Islet precursor cell (in vitro differentiated cells): ENCODE measurements around the gene BMAL1.

Source experiments
- DNase-seq: peaks from one replicate; pipeline ENCODE4 v3.0.0-alpha.2; 2018

The BMAL1 gene

DNA sequence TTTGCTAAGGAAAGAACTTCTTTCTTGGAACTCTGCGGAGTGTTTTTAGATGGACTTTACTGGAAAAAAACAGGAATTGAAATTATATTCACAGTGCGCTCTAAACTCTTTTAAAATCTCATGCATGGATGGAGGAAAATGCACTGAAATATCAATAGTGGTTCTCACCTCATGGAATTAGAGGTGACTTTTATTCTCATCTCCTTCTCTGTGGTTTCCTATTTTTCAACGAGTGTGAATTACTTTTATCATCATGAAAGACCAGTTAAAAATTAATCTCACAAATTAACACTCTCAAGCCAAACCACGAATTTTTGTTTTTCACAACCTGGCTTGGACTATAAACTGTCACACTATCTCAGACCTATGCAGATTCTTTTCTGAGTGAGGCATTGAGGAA is 16.6 kb downstream of the BMAL1 start:
- no peak for DNase-seq

- peak; percentile 42 for DNase-seq
Measured at GRCh38 chr11:13294771-13295579, 17.4 kb downstream of the BMAL1 start.

DNA sequence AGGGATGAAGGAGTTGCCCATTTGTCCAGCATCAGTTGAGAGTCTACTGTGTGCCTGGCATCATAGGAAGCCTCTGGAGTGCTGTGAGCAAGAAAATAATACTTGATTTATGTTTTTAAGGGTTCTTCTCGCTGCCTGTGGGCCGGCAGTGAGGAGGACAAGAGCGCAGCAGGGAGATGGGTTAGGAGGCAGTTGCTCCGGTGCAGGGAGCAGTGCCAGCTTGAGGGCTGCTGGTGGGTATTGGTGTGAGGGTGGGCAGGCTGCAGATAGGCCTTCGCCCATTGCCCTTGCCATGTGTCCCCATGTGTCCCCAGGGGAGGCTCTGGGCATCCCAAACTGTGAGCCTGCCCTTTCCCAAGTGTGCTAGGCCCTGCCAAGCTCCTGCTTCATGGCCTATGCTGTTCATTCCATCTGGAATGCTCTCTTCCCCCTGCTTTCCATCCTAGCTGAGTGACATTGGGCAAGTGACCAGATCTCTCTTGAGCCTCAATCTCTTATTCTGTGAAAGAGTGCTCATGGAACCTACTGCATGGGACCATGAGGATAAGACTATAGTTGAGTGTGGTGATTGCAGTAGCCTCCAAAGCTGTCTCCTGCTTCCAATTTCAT is 19.8 kb downstream of the BMAL1 start:
- DNase-seq = peak; percentile 34

GRCh38 chr11:13297917-13298356 is 20.3 kb downstream of the BMAL1 start:
- peak; percentile 35 for DNase-seq

- DNase-seq = peak; percentile 53
Measured at GRCh38 chr11:13298765-13299164, 21.2 kb downstream of the BMAL1 start.

- DNase-seq = no peak
Measured at GRCh38 chr11:13301522-13301921, 23.9 kb downstream of the BMAL1 start.

DNA sequence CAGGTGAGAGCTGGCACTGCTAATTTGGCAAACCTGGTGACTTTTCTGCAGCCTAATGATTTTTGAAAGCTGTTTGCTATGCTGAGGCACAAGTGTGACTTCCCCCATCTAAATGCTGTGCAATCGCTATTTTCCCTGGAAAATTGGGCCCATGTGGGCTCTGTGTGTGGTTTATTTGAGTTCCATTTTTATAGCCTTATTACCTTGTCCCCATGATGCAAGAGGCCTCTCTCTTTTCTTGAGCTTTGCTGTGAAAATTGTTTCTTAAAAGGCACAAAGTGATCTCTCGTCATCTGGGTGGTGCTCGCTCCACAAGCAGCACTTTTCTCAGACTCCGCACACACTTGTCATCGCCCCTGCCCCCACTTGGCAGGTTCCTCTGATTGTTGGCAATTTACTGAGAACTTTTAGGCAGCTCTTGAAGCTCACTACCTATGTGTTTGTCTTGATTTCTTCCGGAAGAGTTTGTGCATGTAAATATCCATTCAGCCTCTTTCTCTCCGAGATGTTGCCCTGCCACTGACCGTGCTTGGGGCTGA is 24.9 kb downstream of the BMAL1 start:
- no peak for DNase-seq

- DNase-seq = no peak
Measured at GRCh38 chr11:13303668-13304649, 26.4 kb downstream of the BMAL1 start.

GRCh38 chr11:13304655-13305335 is 27.2 kb downstream of the BMAL1 start:
- no peak for DNase-seq

DNA sequence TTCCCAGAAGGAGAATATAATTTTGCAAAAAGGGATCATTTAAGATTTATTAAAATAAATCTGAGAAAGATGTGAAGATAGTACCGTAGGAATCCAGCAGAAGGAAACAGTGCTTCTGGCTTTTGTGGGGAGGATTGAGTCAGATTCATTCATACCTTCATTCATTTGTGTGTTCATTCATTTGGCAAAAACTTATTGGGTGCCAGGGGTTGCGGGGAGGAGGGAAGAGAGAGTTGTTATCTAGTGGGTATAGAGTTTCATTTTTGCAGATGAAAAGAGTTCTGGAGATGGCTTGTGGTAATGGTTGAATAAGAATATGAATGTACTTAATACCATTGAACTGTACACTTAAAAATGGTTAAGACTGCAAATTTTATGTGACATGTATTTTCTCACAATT is 31.1 kb downstream of the BMAL1 start:
- DNase-seq = no peak

GRCh38 chr11:13309156-13309555 is 31.6 kb downstream of the BMAL1 start:
- no peak for DNase-seq

DNA sequence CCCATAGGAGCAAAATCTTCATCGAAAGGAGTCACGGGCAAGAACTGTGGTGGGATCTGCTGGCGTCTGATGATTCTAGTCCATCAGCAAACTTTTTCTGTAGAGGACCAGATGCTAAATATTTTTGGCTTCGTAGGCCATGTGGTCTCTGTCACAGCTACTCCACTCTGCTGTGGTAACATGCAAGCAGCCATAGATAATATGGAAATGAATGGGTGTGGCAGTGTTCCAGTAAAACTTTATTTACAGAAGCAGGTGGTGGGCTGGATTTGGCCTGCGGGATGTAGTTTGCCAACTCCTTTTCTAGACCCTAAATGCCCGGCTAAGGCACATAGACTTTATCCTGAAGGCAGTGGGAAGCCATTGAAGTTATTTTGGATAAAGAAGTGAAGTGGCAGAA is 32.9 kb downstream of the BMAL1 start:
- no peak for DNase-seq

- DNase-seq = no peak
Measured at GRCh38 chr11:13311570-13311969, 34.0 kb downstream of the BMAL1 start.

- DNase-seq = peak; percentile 81
Measured at GRCh38 chr11:13313005-13313819, 35.6 kb downstream of the BMAL1 start.

DNA sequence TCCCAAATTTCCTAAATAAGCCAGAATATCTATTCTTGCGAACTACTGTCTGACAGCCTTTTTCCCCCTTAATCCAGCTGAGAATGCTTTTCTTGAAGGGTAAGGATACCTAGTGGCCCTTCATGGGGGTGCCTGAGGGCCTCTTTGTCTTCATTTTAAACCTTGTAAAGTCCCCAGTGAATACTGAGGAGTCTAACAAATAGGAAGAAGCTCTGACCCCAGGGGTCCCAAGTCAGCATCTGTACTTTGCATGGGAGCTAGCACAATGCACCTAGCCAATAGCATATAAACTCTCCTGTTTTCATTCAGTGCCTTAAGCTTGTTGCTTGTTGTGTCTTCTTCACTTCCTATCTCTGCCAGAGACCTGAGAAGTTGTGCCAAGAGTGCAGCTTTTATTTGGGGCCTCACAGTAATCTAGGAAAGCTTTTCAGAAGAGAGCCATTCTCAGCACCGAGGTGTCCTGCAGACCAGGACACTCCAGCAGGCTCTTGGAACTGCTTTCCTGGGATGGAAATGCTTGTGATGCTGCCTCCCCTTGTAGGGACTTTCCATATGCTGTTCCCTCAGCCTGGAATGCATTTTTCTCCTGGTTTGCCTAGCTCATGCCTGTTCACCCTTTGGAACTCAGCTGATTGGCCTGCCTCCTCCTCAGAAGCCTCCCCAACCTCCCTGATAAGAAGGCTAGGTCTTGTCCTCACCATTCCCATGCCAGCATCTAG is 37.2 kb downstream of the BMAL1 start:
- DNase-seq = peak; percentile 29

DNA sequence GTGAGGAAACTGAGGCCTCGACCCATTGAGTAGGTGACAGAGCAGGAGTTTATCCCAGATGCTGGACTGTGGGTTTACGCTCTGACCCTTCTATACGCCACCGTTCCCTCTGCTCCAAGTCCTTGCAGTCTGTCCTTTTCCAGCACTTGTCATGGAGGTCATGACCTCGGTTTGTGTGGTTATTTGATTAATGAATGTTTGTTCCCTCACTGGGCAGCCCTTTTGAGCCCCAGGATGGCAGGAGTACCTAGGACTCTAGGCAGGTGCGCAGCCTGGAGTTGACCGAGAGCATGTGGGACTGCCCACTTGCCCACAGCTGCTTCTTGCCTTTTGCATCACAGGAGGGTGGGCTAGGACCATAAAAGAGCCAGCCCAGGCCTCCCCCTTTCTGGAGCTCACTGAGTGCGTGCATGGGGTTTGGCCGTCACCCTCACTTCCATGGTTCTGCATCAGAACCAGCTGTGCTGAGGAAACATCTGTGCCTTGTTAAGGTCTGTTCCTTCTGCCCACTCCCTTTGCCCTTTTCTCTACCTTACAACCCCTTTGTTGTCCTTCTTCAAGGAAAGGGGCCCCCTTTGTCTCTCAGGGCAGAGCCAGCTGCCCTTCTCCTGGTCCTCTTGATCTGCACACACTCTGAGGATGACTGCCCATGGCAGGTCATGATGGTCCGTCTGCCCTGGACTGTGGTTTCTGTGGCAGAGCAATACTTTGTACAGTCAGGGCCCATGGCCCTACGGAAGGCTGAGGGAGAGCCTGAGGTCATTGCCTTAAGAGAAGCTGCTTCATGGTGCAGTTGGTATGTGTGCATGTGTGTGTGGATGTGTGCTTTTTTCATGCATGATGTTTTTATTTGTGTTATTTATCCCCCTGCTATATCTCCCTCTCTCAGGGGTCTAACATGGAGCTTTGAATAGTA is 38.2 kb downstream of the BMAL1 start:
- DNase-seq = no peak

DNA sequence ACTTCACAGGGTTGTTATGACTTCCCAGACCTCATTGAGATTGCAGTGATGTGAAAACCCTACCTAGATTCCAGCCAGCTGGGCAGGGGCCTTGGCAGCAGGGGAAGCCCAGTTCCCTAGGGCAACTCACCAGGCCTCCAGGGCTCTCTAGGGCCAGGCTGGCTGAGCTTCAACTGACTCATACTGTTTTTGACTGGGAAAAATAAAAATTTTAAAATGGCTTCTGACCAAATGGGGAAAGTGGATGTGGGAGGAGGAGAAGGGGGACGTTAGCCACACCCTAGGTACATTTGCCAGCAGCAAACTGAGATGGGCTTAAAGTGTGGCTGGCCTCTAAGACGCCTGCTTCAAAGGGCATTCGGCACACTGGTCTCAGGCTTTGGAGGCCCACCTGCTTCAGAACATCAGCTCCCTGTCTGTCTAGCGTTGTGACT is 39.0 kb downstream of the BMAL1 start:
- peak; percentile 33 for DNase-seq

DNA sequence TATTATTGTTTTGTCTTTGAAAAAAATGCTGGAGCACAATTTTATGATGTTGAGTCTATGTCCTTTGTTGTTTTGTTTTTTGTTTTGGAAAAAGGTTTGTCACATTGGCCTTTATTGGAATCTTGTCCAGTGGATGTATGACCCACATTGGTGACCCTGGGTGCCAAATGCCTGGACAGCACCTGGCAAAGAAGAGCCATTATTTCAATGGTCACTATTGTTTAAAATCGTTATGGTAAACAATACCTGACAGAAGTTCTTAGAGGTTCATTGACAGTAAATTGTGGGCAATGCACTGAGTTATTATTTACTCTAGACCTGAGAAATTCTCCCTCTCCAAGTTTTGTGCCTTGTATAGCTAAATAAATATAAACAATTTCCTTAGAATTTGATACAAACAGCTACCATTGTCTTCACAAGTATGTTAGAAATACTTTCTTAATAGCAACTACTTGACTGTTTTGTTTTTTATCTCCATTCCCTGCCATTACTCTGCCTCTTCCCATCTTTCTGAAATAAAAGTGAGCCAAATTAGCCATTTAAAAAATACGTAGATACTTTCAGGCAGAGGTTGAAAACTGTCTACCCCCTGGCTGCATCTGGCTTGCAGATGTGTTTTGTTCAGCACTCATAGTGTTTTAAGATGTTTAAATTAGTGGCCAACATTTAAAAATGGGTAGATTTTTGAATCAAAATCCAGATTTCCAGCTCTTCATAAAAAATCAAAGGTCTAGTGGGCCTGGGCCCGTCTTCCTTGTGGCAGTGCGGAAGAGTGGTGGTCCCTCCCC is 39.9 kb downstream of the BMAL1 start:
- DNase-seq = no peak
